Prostate gland (tissue), 2 donors: ENCODE data around the gene RPP38.

ENCODE experiments used
- CTCF ChIP-seq, 4 experiments: fragments of 200-600 bp in 2 of 4; fragments of 450-650 bp in 2 of 4; sonication (generic) in 2 of 4; IDR thresholded peaks; 1 replicate in 3 of 4; 2 replicates in 1 of 4; pipeline ENCODE4 v1.5.1; 2016 to 2019; ENCODE audit warnings: antibody characterized with exemption in 4 of 4, mild to moderate bottlenecking in 2 of 4, moderate library complexity in 2 of 4
- POLR2AphosphoS5 ChIP-seq: sonication (generic); formaldehyde crosslinking; IDR thresholded peaks from one replicate; pipeline ENCODE4 v1.6.1; 2017; ENCODE audit warnings: antibody characterized with exemption

GRCh38 chr10:15116225-15116624 is 19.1 kb downstream of the RPP38 start:
- TF ChIP-seq CTCF (IDR thresholded peaks at IDR 0.05) (no peak), POLR2AphosphoS5 (no peak)
